GM12801 (cell line): ENCODE results near the gene INPP5F.

Experiments used
- CTCF ChIP-seq: IDR thresholded peaks from one replicate; pipeline ENCODE4 v1.5.1; 2011; ENCODE audit warnings: control low read depth; ENCODE audit not compliant: insufficient read length; ENCODE audit errors: extremely low read depth

Gene INPP5F

GRCh38 chr10:119786117-119786769 lies 60.4 kb downstream of the INPP5F start:
- no peak for TF ChIP-seq CTCF

GRCh38 chr10:119796039-119796438 lies 70.2 kb downstream of the INPP5F start:
- TF ChIP-seq CTCF: no peak

- TF ChIP-seq CTCF: no peak
Observed at GRCh38 chr10:119801176-119801575, 75.3 kb downstream of the INPP5F start.

GRCh38 chr10:119801998-119802538 lies 76.2 kb downstream of the INPP5F start:
- no peak for TF ChIP-seq CTCF

- TF ChIP-seq CTCF: no peak
Observed at GRCh38 chr10:119803264-119803663, 77.4 kb downstream of the INPP5F start.

- no peak for TF ChIP-seq CTCF
Observed at GRCh38 chr10:119805702-119806230, 79.9 kb downstream of the INPP5F start.

- TF ChIP-seq CTCF: no peak
Observed at GRCh38 chr10:119806334-119807130, 80.7 kb downstream of the INPP5F start.
